ENCODE measurements around the gene PSMD10. TPM values are rescaled to one million over a fixed set of nuclear protein-coding genes. Genes with fewer than 3 reads are reported as not detected.

PSMD10 gene
- total RNA-seq: 12.2 TPM

GRCh38 chrX:108091264-108091877 is at the start of gene PSMD10, which contains the start of gene ATG4A:
Gene PSMD10 (minus strand): TSS chrX:108091542. CDS start chrX:108091520, 22 bp downstream.
Gene ATG4A (plus strand): TSS chrX:108091778. CDS start chrX:108091827, 49 bp downstream.
- DNase-seq (ENCODE audit: low spot score) (peak; percentile 94), ATAC-seq (peak; percentile 97)

- DNase-seq (ENCODE audit: low spot score): no peak
- ATAC-seq: peak; percentile 55
These were observed 47.7 kb upstream of the PSMD10 start for GRCh38 chrX:108138814-108139702.

GRCh38 chrX:108134724-108135123 is 43.4 kb upstream of the PSMD10 start:
- DNase-seq (ENCODE audit: low spot score) (no peak), ATAC-seq (no peak)

- DNase-seq (ENCODE audit: low spot score): no peak
- ATAC-seq: no peak
These were observed 41.5 kb upstream of the PSMD10 start for GRCh38 chrX:108132876-108133275.

GRCh38 chrX:108132034-108132433 is 40.7 kb upstream of the PSMD10 start:
- ATAC-seq (no peak), DNase-seq (ENCODE audit: low spot score) (no peak)

- ATAC-seq (peak; percentile 22), DNase-seq (ENCODE audit: low spot score) (no peak)
These were observed 40.1 kb upstream of the PSMD10 start for GRCh38 chrX:108131471-108131870.

- no peak for DNase-seq (ENCODE audit: low spot score)
- ATAC-seq: no peak
These were observed 39.5 kb upstream of the PSMD10 start for GRCh38 chrX:108130889-108131288.

- ATAC-seq (no peak), DNase-seq (ENCODE audit: low spot score) (no peak)
These were observed 35.8 kb upstream of the PSMD10 start for GRCh38 chrX:108127152-108127551.

GRCh38 chrX:108126661-108127060 is 35.3 kb upstream of the PSMD10 start:
- ATAC-seq (no peak), DNase-seq (ENCODE audit: low spot score) (no peak)

- no peak for DNase-seq (ENCODE audit: low spot score)
- ATAC-seq: no peak
These were observed 32.4 kb upstream of the PSMD10 start for GRCh38 chrX:108123591-108124366.

GRCh38 chrX:108122748-108123147 is 31.4 kb upstream of the PSMD10 start:
- no peak for ATAC-seq

GRCh38 chrX:108121291-108121690 is 29.9 kb upstream of the PSMD10 start:
- no peak for DNase-seq (ENCODE audit: low spot score)
- ATAC-seq: no peak

More at GRCh38 chrX:108122748-108123147, 31.4 kb upstream of the PSMD10 start:
- DNase-seq (ENCODE audit: low spot score): no peak

- ATAC-seq: no peak
- no peak for DNase-seq (ENCODE audit: low spot score)
These were observed 26.6 kb upstream of the PSMD10 start for GRCh38 chrX:108117988-108118387.

- ATAC-seq (no peak), DNase-seq (ENCODE audit: low spot score) (no peak)
These were observed 23.2 kb upstream of the PSMD10 start for GRCh38 chrX:108114541-108114940.

- no peak for DNase-seq (ENCODE audit: low spot score)
- no peak for ATAC-seq
These were observed 14.1 kb upstream of the PSMD10 start for GRCh38 chrX:108105473-108105872.

- no peak for ATAC-seq
- DNase-seq (ENCODE audit: low spot score): no peak
These were observed 6.0 kb upstream of the PSMD10 start for GRCh38 chrX:108097380-108097779.

- ATAC-seq (peak; percentile 72), DNase-seq (ENCODE audit: low spot score) (no peak)
These were observed 543 bp upstream of the PSMD10 start for GRCh38 chrX:108091878-108092291.

GRCh38 chrX:108090491-108091263 is 665 bp downstream of the PSMD10 start:
- no peak for DNase-seq (ENCODE audit: low spot score)
- no peak for ATAC-seq

GRCh38 chrX:108088511-108088910 is 2.8 kb downstream of the PSMD10 start:
- DNase-seq (ENCODE audit: low spot score) (no peak), ATAC-seq (no peak)

- ATAC-seq: no peak
These were observed 3.5 kb downstream of the PSMD10 start for GRCh38 chrX:108087792-108088191.

GRCh38 chrX:108081110-108081509 is 10.2 kb downstream of the PSMD10 start:
- DNase-seq (ENCODE audit: low spot score) (no peak), ATAC-seq (no peak)

More at GRCh38 chrX:108087792-108088191, 3.5 kb downstream of the PSMD10 start:
- DNase-seq (ENCODE audit: low spot score): no peak
